Neural cell (in vitro differentiated cells): Measurements from ENCODE around the gene KRTAP5-9.

ENCODE experiments used
- POLR2AphosphoS5 ChIP-seq: IDR thresholded peaks from 2 replicates; pipeline ENCODE4 v1.6.1; 2012
- SMC3 ChIP-seq: fragments of 450-650 bp; conservative IDR thresholded peaks from 2 replicates; pipeline ENCODE4 v1.6.1; 2014; ENCODE audit warnings: antibody characterized with exemption, mild to moderate bottlenecking, moderate library complexity; ENCODE audit not compliant: poor library complexity

DNA sequence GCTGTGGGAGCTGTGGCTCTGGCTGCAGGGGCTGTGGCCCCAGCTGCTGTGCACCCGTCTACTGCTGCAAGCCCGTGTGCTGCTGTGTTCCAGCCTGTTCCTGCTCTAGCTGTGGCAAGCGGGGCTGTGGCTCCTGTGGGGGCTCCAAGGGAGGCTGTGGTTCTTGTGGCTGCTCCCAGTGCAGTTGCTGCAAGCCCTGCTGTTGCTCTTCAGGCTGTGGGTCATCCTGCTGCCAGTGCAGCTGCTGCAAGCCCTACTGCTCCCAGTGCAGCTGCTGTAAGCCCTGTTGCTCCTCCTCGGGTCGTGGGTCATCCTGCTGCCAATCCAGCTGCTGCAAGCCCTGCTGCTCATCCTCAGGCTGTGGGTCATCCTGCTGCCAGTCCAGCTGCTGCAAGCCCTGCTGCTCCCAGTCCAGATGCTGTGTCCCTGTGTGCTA is 514 bp downstream of the KRTAP5-9 start:
- TF ChIP-seq POLR2AphosphoS5 (no peak), SMC3 (no peak)
